Body of pancreas (tissue), 4 donors: ENCODE measurements around the gene BTBD8. TPM values are rescaled to one million over a fixed set of nuclear protein-coding genes. Genes with fewer than 3 reads are reported as not detected.

Experiments
- ATAC-seq: fragments of 150-250 bp; one replicate; pipeline ENCODE4 v1.9.1; 2016
- DNase-seq, 4 donors: peaks; one replicate each; pipeline ENCODE4 v3.0.0-alpha.2; 2019
- H3K27ac ChIP-seq, 4 donors: fragments of 200-600 bp; sonication (generic); 1 replicate in 3 of 4; 2 replicates in 1 of 4; pipeline versions ENCODE4 v1.5.1 to v1.6.1; 2016 to 2019; ENCODE audit warnings: mild to moderate bottlenecking in 1 of 4, mixed read lengths in 1 of 4, moderate library complexity in 1 of 4
- H3K27me3 ChIP-seq, 2 donors: fragments of 200-600 bp; sonication (generic); one replicate each; pipeline ENCODE4 v1.6.0; 2016; ENCODE audit warnings: mild to moderate bottlenecking in 1 of 2
- H3K36me3 ChIP-seq, 2 donors: fragments of 200-600 bp; sonication (generic); replicated peaks in 1 of 2; 2 replicates each; pipeline ENCODE4 v1.5.1; 2016; ENCODE audit warnings: low read depth in 2 of 2; ENCODE audit not compliant: insufficient read depth in 1 of 2
- H3K4me1 ChIP-seq: fragments of 200-600 bp; sonication (generic); one replicate; pipeline ENCODE4 v1.6.0; 2016
- H3K4me3 ChIP-seq, 2 donors: fragments of 200-600 bp; sonication (generic); 1 replicate in 1 of 2; 2 replicates in 1 of 2; pipeline ENCODE4 v1.5.1; 2016 to 2019
- H3K9me3 ChIP-seq, 3 donors: fragments of 200-600 bp; sonication (generic); 1 replicate in 2 of 3; 2 replicates in 1 of 3; pipeline ENCODE4 v1.5.1; 2016
- CTCF ChIP-seq, 7 experiments: fragments of 450-650 bp in 4 of 7; fragments of 200-600 bp in 3 of 7; sonication (generic) in 3 of 7; IDR thresholded peaks; one replicate each; pipeline ENCODE4 v1.5.1; 2016 to 2019; ENCODE audit warnings: antibody characterized with exemption in 7 of 7
- POLR2A ChIP-seq, 3 donors: fragments of 450-650 bp; IDR thresholded peaks; one replicate each; pipeline ENCODE4 v1.6.1; 2016; ENCODE audit warnings: antibody characterized with exemption in 3 of 3, mild to moderate bottlenecking in 2 of 3
- WGBS, 2 donors: methylation state at CpG; one replicate each; pipeline ENCODE4 v1.1.5; 2017; 5-methylcytosine and 5-hydroxymethylcytosine counted together
- intact Hi-C: fragments of 100-400 bp; cut with DNase I; formaldehyde crosslinking; loops from one replicate; pipeline ENCODE4 v1.15.1; 2023
- total RNA-seq, 2 donors: library from RNA; depleted of rRNA; stranded (reverse); fragments of >200 nt; gene quantifications; one replicate each; pipeline ENCODE4 v1.1.0, GENCODE V29; 2016

The BTBD8 gene
- total RNA-seq, 2 donors from 2014 or later: 4.7 to 6.6 TPM

- intact Hi-C loops: no loop called here
- WGBS, 2 donors: 91 to 100% methylated on average over 1 of the region's 1 CpG
- H3K9me3 ChIP-seq: peaks cover 0 to 12% (median 0%) of the 10 kb centered on the region in 3 donors
- H3K4me3 ChIP-seq: no peak overlapping the region
- TF ChIP-seq CTCF (IDR thresholded peaks at IDR 0.05) (no peak), POLR2A (IDR thresholded peaks at IDR 0.05) (no peak)
- H3K27me3 ChIP-seq: no peaks in the 10 kb centered on the region
- no peak overlapping the region for H3K27ac ChIP-seq
- no peaks in the 10 kb centered on the region for H3K36me3 ChIP-seq
- no peak for DNase-seq
- peaks cover 5% of the 10 kb centered on the region for H3K4me1 ChIP-seq
- ATAC-seq: no peak
These were observed 4.5 kb downstream of the BTBD8 start for GRCh38 chr1:92084651-92085050.

GRCh38 chr1:92085727-92086126, 5.6 kb downstream of the BTBD8 start:
- no peaks in the 10 kb centered on the region for H3K36me3 ChIP-seq
- no peak overlapping the region for H3K4me3 ChIP-seq
- 97 to 98% methylated on average over 4 of the region's 4 CpGs for WGBS, 2 donors
- peaks cover 5% of the 10 kb centered on the region for H3K4me1 ChIP-seq
- H3K27me3 ChIP-seq: no peaks in the 10 kb centered on the region
- TF ChIP-seq CTCF (IDR thresholded peaks at IDR 0.05) (no peak), POLR2A (IDR thresholded peaks at IDR 0.05) (no peak)
- H3K9me3 ChIP-seq: peaks cover 0 to 12% (median 0%) of the 10 kb centered on the region in 3 donors
- ATAC-seq: no peak
- no peak overlapping the region for H3K27ac ChIP-seq
- intact Hi-C loops: no loop called here
- no peak for DNase-seq

- Histone ChIP-seq H3K4me3 (no peak overlapping the region), H3K27me3 (no peaks in the 10 kb centered on the region), H3K4me1 (no peaks in the 10 kb centered on the region), H3K27ac (no peak overlapping the region), H3K9me3 (peaks cover 0 to 12% (median 0%) of the 10 kb centered on the region in 3 donors), H3K36me3 (no peaks in the 10 kb centered on the region)
- no peak for DNase-seq
- 76 to 95% methylated on average over 1 of the region's 1 CpG for WGBS, 2 donors
- no peak for TF ChIP-seq POLR2A (IDR thresholded peaks at IDR 0.05)
- TF ChIP-seq CTCF (IDR thresholded peaks at IDR 0.05): no peak
- no peak for ATAC-seq
- intact Hi-C loops: no loop called here
These were observed 7.4 kb downstream of the BTBD8 start for GRCh38 chr1:92087542-92087941.

- no peak overlapping the region for H3K27ac ChIP-seq
- 92 to 93% methylated on average over 5 of the region's 5 CpGs for WGBS, 2 donors
- no peaks in the 10 kb centered on the region for H3K4me1 ChIP-seq
- TF ChIP-seq POLR2A (IDR thresholded peaks at IDR 0.05) (no peak), CTCF (IDR thresholded peaks at IDR 0.05) (no peak)
- no peaks in the 10 kb centered on the region for H3K9me3 ChIP-seq
- DNase-seq (no peak), ATAC-seq (no peak)
- no peaks in the 10 kb centered on the region for H3K36me3 ChIP-seq
- intact Hi-C loops: no loop called here
- H3K4me3 ChIP-seq: no peak overlapping the region
- no peaks in the 10 kb centered on the region for H3K27me3 ChIP-seq
These were observed 11.5 kb downstream of the BTBD8 start for GRCh38 chr1:92091625-92092024.

- TF ChIP-seq CTCF (IDR thresholded peaks at IDR 0.05) (no peak), POLR2A (IDR thresholded peaks at IDR 0.05) (no peak)
- Histone ChIP-seq H3K4me3 (no peak overlapping the region), H3K27ac (no peak overlapping the region), H3K27me3 (no peaks in the 10 kb centered on the region), H3K9me3 (no peaks in the 10 kb centered on the region), H3K36me3 (no peaks in the 10 kb centered on the region), H3K4me1 (no peaks in the 10 kb centered on the region)
- intact Hi-C loops: no loop called here
- ATAC-seq: no peak
- 70 to 77% methylated on average over 2 of the region's 2 CpGs for WGBS, 2 donors
- DNase-seq: no peak
These were observed 13.9 kb downstream of the BTBD8 start for GRCh38 chr1:92094090-92094489.
